CD4-positive, alpha-beta T cell (primary cell): ENCODE measurements around the gene PROX2. TPM values are rescaled to one million over a fixed set of nuclear protein-coding genes. Genes with fewer than 3 reads are reported as not detected.

Experiments used
- ATAC-seq: fragments of 200-7000 bp; cut with Tn5 transposase; one replicate; pipeline ENCODE4 v1.10.0; 2022; ENCODE audit warnings: mild to moderate bottlenecking; ENCODE audit not compliant: poor library complexity
- CTCF ChIA-PET: fragments of 350-600 bp; sonication (Branson Sonifier 250); formaldehyde crosslinking; loops from one replicate; lab custom pipeline; 2021; ENCODE audit warnings: antibody characterized with exemption, inconsistent platforms; lab: Charles Lee
- POLR2A ChIA-PET: fragments of 350-600 bp; sonication (Branson Sonifier 250); formaldehyde crosslinking; loops from one replicate; lab custom pipeline; 2021; ENCODE audit warnings: antibody characterized with exemption, inconsistent platforms; lab: Charles Lee
- DNase-seq, 14 experiments: peaks; one replicate each; pipeline ENCODE4 v3.0.0-alpha.2; 2013 to 2020; ENCODE audit warnings: mixed read lengths in 2 of 14
- H3K27ac ChIP-seq, 2 donors: one replicate each; pipeline versions ENCODE4 v1.5.1 to v1.7.0; 2013; ENCODE audit warnings: low read length in 2 of 2, low read depth in 1 of 2, mild to moderate bottlenecking in 1 of 2
- H3K27me3 ChIP-seq, 2 experiments: 1 replicate in 1 of 2; 2 replicates in 1 of 2; pipeline versions ENCODE4 v1.6.1 to v1.7.0; 2013; ENCODE audit warnings: low read length in 2 of 2, control low read depth in 1 of 2, mild to moderate bottlenecking in 1 of 2, moderate library complexity in 1 of 2; ENCODE audit not compliant: insufficient read depth in 2 of 2, control insufficient read depth in 1 of 2
- H3K36me3 ChIP-seq: one replicate; pipeline ENCODE4 v1.6.1; 2013; ENCODE audit warnings: low read length, control low read depth; ENCODE audit not compliant: insufficient read depth
- H3K4me1 ChIP-seq: one replicate; pipeline ENCODE4 v1.6.1; 2013; ENCODE audit warnings: low read length, control low read depth; ENCODE audit not compliant: insufficient read depth
- H3K4me3 ChIP-seq: one replicate; pipeline ENCODE4 v1.5.1; 2013; ENCODE audit warnings: mild to moderate bottlenecking, low read length, moderate library complexity
- H3K9me3 ChIP-seq, 2 experiments: 1 replicate in 1 of 2; 2 replicates in 1 of 2; pipeline versions ENCODE4 v1.6.1 to v1.7.0; 2013; ENCODE audit warnings: low read length in 2 of 2, mild to moderate bottlenecking in 2 of 2, control low read depth in 1 of 2, moderate library complexity in 1 of 2; ENCODE audit not compliant: control insufficient read depth in 1 of 2, insufficient read depth in 1 of 2
- H3K27ac Mint-ChIP-seq: one replicate; pipeline ENCODE4 v1.8.0; 2020; ENCODE audit warnings: mixed read lengths
- H3K27me3 Mint-ChIP-seq: one replicate; pipeline ENCODE4 v1.8.0; 2021; ENCODE audit warnings: mixed read lengths
- H3K36me3 Mint-ChIP-seq: one replicate; pipeline ENCODE4 v1.8.0; 2021; ENCODE audit warnings: low read depth, mixed read lengths
- H3K4me1 Mint-ChIP-seq: one replicate; pipeline ENCODE4 v1.8.0; 2021; ENCODE audit warnings: low read depth, mixed read lengths
- H3K4me3 Mint-ChIP-seq: one replicate; pipeline ENCODE4 v1.8.0; 2020; ENCODE audit warnings: mild to moderate bottlenecking, mixed read lengths
- H3K9me3 Mint-ChIP-seq: one replicate; pipeline ENCODE4 v1.8.0; 2020; ENCODE audit warnings: mixed read lengths
- CTCF ChIP-seq: fragments of 200-600 bp; IDR thresholded peaks from one replicate; pipeline ENCODE4 v1.8.0; 2022; ENCODE audit warnings: antibody characterized with exemption, mild to moderate bottlenecking
- intact Hi-C, 2 experiments: fragments of 100-400 bp; cut with DNase I in 1 of 2; cut with micrococcal nuclease in 1 of 2; formaldehyde crosslinking; loops; one replicate each; pipeline versions ENCODE4 v1.15.1 to v1.9.0; 2023 to 2025; cut with DNase I, micrococcal nuclease
- total RNA-seq, 174 experiments: library from RNA in 2 of 174; stranded (reverse) in 2 of 174; gene quantifications; one replicate each; pipeline ENCODE4 v1.2.3 and lab custom pipeline; 2021 to 2026

The PROX2 gene
- total RNA-seq, 2 experiments from 2014 or later, result 0.25 TPM; not detected in 1

- no peaks in the 10 kb centered on the region for H3K4me1 Mint-ChIP-seq
- intact Hi-C loops, result no loop called here
- no peaks in the 10 kb centered on the region for H3K27me3 Mint-ChIP-seq
- Histone ChIP-seq H3K36me3 (no peaks in the 10 kb centered on the region), H3K4me1 (peaks cover 4% of the 10 kb centered on the region), H3K9me3 (no peaks in the 10 kb centered on the region), H3K27ac (no peak overlapping the region), H3K4me3 (no peak overlapping the region), H3K27me3 (no peaks in the 10 kb centered on the region)
- no peak overlapping the region for H3K27ac Mint-ChIP-seq
- ATAC-seq (no peak), DNase-seq (no peak)
- no peaks in the 10 kb centered on the region for H3K9me3 Mint-ChIP-seq
- no peak for TF ChIP-seq CTCF
- no peak overlapping the region for H3K4me3 Mint-ChIP-seq
- ChIA-PET CTCF (interaction anchor here (0.6 to 1.3 kb wide), 2 partner anchors 63 to 786 kb away, joined by 3 to 4 read pairs; no protein-coding TSS in a partner anchor), POLR2A (interaction anchor here (1.0 kb wide), 1 partner anchor 171 kb away, joined by 5 read pairs; no protein-coding TSS in a partner anchor)
- H3K36me3 Mint-ChIP-seq, result no peaks in the 10 kb centered on the region
Observed at GRCh38 chr14:74917646-74918081, 41.7 kb upstream of the PROX2 start.

- Mint-ChIP-seq H3K27ac (no peak overlapping the region), H3K4me1 (no peaks in the 10 kb centered on the region), H3K9me3 (no peaks in the 10 kb centered on the region), H3K36me3 (no peaks in the 10 kb centered on the region), H3K27me3 (no peaks in the 10 kb centered on the region), H3K4me3 (no peak overlapping the region)
- no peaks in the 10 kb centered on the region for H3K4me1 ChIP-seq
- ChIA-PET POLR2A (interaction anchor here (1.0 kb wide), 1 partner anchor 171 kb away, joined by 5 read pairs; no protein-coding TSS in a partner anchor), CTCF (interaction anchor here (1.3 kb wide), 1 partner anchor 62 kb away, joined by 4 read pairs; no protein-coding TSS in a partner anchor)
- no peaks in the 10 kb centered on the region for H3K36me3 ChIP-seq
- no peaks in the 10 kb centered on the region for H3K27me3 ChIP-seq
- intact Hi-C loops, result no loop called here
- ATAC-seq (no peak), DNase-seq (no peak)
- no peak overlapping the region for H3K27ac ChIP-seq
- no peak overlapping the region for H3K4me3 ChIP-seq
- TF ChIP-seq CTCF, result no peak
- no peaks in the 10 kb centered on the region for H3K9me3 ChIP-seq
Observed at GRCh38 chr14:74917178-74917543, 41.2 kb upstream of the PROX2 start.

- POLR2A ChIA-PET, result no interaction called here
- no peak overlapping the region for H3K4me3 Mint-ChIP-seq
Observed at GRCh38 chr14:74915826-74916225, 39.9 kb upstream of the PROX2 start.

More at GRCh38 chr14:74915826-74916225, 39.9 kb upstream of the PROX2 start:
- no peaks in the 10 kb centered on the region for H3K36me3 ChIP-seq
- no peaks in the 10 kb centered on the region for H3K9me3 ChIP-seq
- H3K4me3 ChIP-seq, result no peak overlapping the region
- Mint-ChIP-seq H3K36me3 (no peaks in the 10 kb centered on the region), H3K27ac (no peak overlapping the region), H3K27me3 (no peaks in the 10 kb centered on the region), H3K9me3 (no peaks in the 10 kb centered on the region), H3K4me1 (no peaks in the 10 kb centered on the region)
- H3K27me3 ChIP-seq, result no peaks in the 10 kb centered on the region
- CTCF ChIA-PET, result no interaction called here
- H3K27ac ChIP-seq, result no peak overlapping the region
- no peak for DNase-seq
- no peaks in the 10 kb centered on the region for H3K4me1 ChIP-seq
- no peak for TF ChIP-seq CTCF
- intact Hi-C loops, result loop anchor here in 1 of 2 experiments (2.0 kb wide), 1 partner anchor 173 kb away; no protein-coding TSS in a partner anchor
- no peak for ATAC-seq
